Common myeloid progenitor, CD34-positive (primary cell): ENCODE measurements around the gene CLMN.

Source experiments
- CTCF ChIA-PET: fragments of 350-600 bp; sonication (Branson Sonifier 250); formaldehyde crosslinking; loops from one replicate; lab custom pipeline; 2021; ENCODE audit warnings: antibody characterized with exemption; lab: Charles Lee
- POLR2A ChIA-PET: fragments of 350-600 bp; sonication (Branson Sonifier 250); formaldehyde crosslinking; loops from one replicate; lab custom pipeline; 2021; ENCODE audit warnings: antibody characterized with exemption; lab: Charles Lee
- DNase-seq, 3 donors: peaks; one replicate each; pipeline versions ENCODE4 v3.0.0 to v3.0.0-alpha.2; 2013
- H3K27ac ChIP-seq, 2 experiments: 1 replicate in 1 of 2; 2 replicates in 1 of 2; pipeline ENCODE4 v1.7.0; 2013; ENCODE audit warnings: inconsistent platforms in 2 of 2, low read length in 2 of 2, mild to moderate bottlenecking in 2 of 2, low read depth in 1 of 2, moderate library complexity in 1 of 2; ENCODE audit not compliant: severe bottlenecking in 2 of 2, insufficient read depth in 1 of 2, poor library complexity in 1 of 2
- H3K27me3 ChIP-seq, 5 experiments: replicated peaks in 2 of 5; 1 replicate in 3 of 5; 2 replicates in 2 of 5; pipeline versions ENCODE4 v1.6.1 to v1.7.0; 2013; ENCODE audit warnings: low read length in 4 of 5, mild to moderate bottlenecking in 2 of 5, moderate library complexity in 2 of 5, inconsistent platforms in 1 of 5; ENCODE audit not compliant: insufficient read depth in 5 of 5, control insufficient read depth in 4 of 5
- H3K36me3 ChIP-seq, 4 experiments: 1 replicate in 2 of 4; 2 replicates in 2 of 4; pipeline versions ENCODE4 v1.6.1 to v1.7.0; 2013; ENCODE audit warnings: low read length in 3 of 4, control low read depth in 1 of 4, mild to moderate bottlenecking in 1 of 4; ENCODE audit not compliant: control insufficient read depth in 4 of 4, insufficient read depth in 4 of 4
- H3K4me1 ChIP-seq, 4 experiments: 1 replicate in 3 of 4; 2 replicates in 1 of 4; pipeline versions ENCODE4 v1.6.1 to v1.7.1; 2013; ENCODE audit warnings: low read length in 3 of 4, mild to moderate bottlenecking in 3 of 4, control low read depth in 1 of 4, inconsistent platforms in 1 of 4, moderate library complexity in 1 of 4; ENCODE audit not compliant: control insufficient read depth in 4 of 4, insufficient read depth in 4 of 4; ENCODE audit errors: control extremely low read depth in 1 of 4
- H3K4me3 ChIP-seq, 7 experiments: 1 replicate in 4 of 7; 2 replicates in 3 of 7; pipeline versions ENCODE4 v1.5.1 to v1.7.0; 2013; ENCODE audit warnings: mild to moderate bottlenecking in 7 of 7, low read length in 6 of 7, moderate library complexity in 6 of 7, inconsistent platforms in 2 of 7, low read depth in 2 of 7, control low read depth in 1 of 7; ENCODE audit not compliant: insufficient read depth in 4 of 7, control insufficient read depth in 1 of 7; ENCODE audit errors: extremely low read depth in 1 of 7
- H3K9me3 ChIP-seq, 5 experiments: 1 replicate in 4 of 5; 2 replicates in 1 of 5; pipeline versions ENCODE4 v1.6.1 to v1.7.1; 2013; ENCODE audit warnings: low read length in 4 of 5, mild to moderate bottlenecking in 2 of 5, inconsistent platforms in 1 of 5, low read depth in 1 of 5, moderate library complexity in 1 of 5; ENCODE audit not compliant: control insufficient read depth in 4 of 5, insufficient read depth in 2 of 5; ENCODE audit errors: control extremely low read depth in 1 of 5
- WGBS: methylation state at CpG from one replicate; pipeline ENCODE4 v1.1.5; 2013; ENCODE audit not compliant: insufficient coverage; 5-methylcytosine and 5-hydroxymethylcytosine counted together

CLMN gene

GRCh38 chr14:95248432-95248831 lies 71.3 kb downstream of the CLMN start:
- Histone ChIP-seq H3K9me3 (no peaks in the 10 kb centered on the region), H3K4me3 (no peak overlapping the region), H3K27ac (no peak overlapping the region), H3K4me1 (peaks cover 0 to 17% (median 5%) of the 10 kb centered on the region in 4 experiments), H3K36me3 (no peaks in the 10 kb centered on the region), H3K27me3 (no peaks in the 10 kb centered on the region)
- DNase-seq, result peak in 2 of 3 donors; percentile 18 to 50
- WGBS, result 86% methylated on average over 4 of the region's 6 CpGs
- ChIA-PET CTCF (no interaction called here), POLR2A (interaction anchor here (0.6 kb wide), 1 partner anchor 1486 kb away, joined by 3 read pairs; no protein-coding TSS in a partner anchor)

GRCh38 chr14:95246870-95247269 lies 72.8 kb downstream of the CLMN start:
- Histone ChIP-seq H3K4me3 (no peak overlapping the region), H3K27me3 (no peaks in the 10 kb centered on the region), H3K36me3 (no peaks in the 10 kb centered on the region), H3K27ac (no peak overlapping the region), H3K9me3 (no peaks in the 10 kb centered on the region), H3K4me1 (peaks cover 0 to 17% (median 5%) of the 10 kb centered on the region in 4 experiments)
- no peak for DNase-seq
- POLR2A ChIA-PET, result no interaction called here
- CTCF ChIA-PET, result interaction anchor here (0.6 kb wide), 1 partner anchor 532 kb away, joined by 3 read pairs; no protein-coding TSS in a partner anchor

GRCh38 chr14:95245334-95245733 lies 74.4 kb downstream of the CLMN start:
- ChIA-PET POLR2A (no interaction called here), CTCF (no interaction called here)
- H3K9me3 ChIP-seq, result no peaks in the 10 kb centered on the region
- no peaks in the 10 kb centered on the region for H3K27me3 ChIP-seq
- no peaks in the 10 kb centered on the region for H3K36me3 ChIP-seq
- DNase-seq, result no peak
- no peak overlapping the region for H3K27ac ChIP-seq
- peaks cover 0 to 17% (median 5%) of the 10 kb centered on the region in 4 experiments for H3K4me1 ChIP-seq
- no peak overlapping the region for H3K4me3 ChIP-seq
- 100% methylated on average over 2 of the region's 2 CpGs for WGBS

- H3K9me3 ChIP-seq, result no peaks in the 10 kb centered on the region
- H3K36me3 ChIP-seq, result no peaks in the 10 kb centered on the region
- WGBS, result 96% methylated on average over 3 of the region's 3 CpGs
- H3K4me1 ChIP-seq, result peaks cover 0 to 18% (median 5%) of the 10 kb centered on the region in 4 experiments
- no peak overlapping the region for H3K27ac ChIP-seq
- ChIA-PET POLR2A (no interaction called here), CTCF (no interaction called here)
- H3K4me3 ChIP-seq, result no peak overlapping the region
- no peaks in the 10 kb centered on the region for H3K27me3 ChIP-seq
- no peak for DNase-seq
Observed at GRCh38 chr14:95244587-95244986, 75.1 kb downstream of the CLMN start.

GRCh38 chr14:95242870-95243269 lies 76.8 kb downstream of the CLMN start:
- no peaks in the 10 kb centered on the region for H3K27me3 ChIP-seq
- peaks cover 0 to 4% (median 0%) of the 10 kb centered on the region in 4 experiments for H3K4me1 ChIP-seq
- ChIA-PET CTCF (interaction anchor here (0.6 kb wide), 1 partner anchor 136 kb away, joined by 3 read pairs; no protein-coding TSS in a partner anchor), POLR2A (no interaction called here)
- WGBS, result 100% methylated on average over 1 of the region's 1 CpG
- no peak overlapping the region for H3K27ac ChIP-seq
- H3K36me3 ChIP-seq, result no peaks in the 10 kb centered on the region
- no peak for DNase-seq
- no peaks in the 10 kb centered on the region for H3K9me3 ChIP-seq
- H3K4me3 ChIP-seq, result no peak overlapping the region

- peaks cover 0 to 4% (median 0%) of the 10 kb centered on the region in 4 experiments for H3K4me1 ChIP-seq
- 97% methylated on average over 4 of the region's 6 CpGs for WGBS
- ChIA-PET POLR2A (no interaction called here), CTCF (interaction anchor here (1.4 kb wide), 1 partner anchor 118 kb away, joined by 3 read pairs; no protein-coding TSS in a partner anchor)
- no peaks in the 10 kb centered on the region for H3K27me3 ChIP-seq
- H3K27ac ChIP-seq, result no peak overlapping the region
- no peak overlapping the region for H3K4me3 ChIP-seq
- H3K9me3 ChIP-seq, result no peaks in the 10 kb centered on the region
- H3K36me3 ChIP-seq, result no peaks in the 10 kb centered on the region
- DNase-seq, result no peak
Observed at GRCh38 chr14:95240859-95241813, 78.6 kb downstream of the CLMN start.
